Endothelial cell of umbilical vein (primary cell): ENCODE measurements around the gene ANKRD31.

ENCODE experiments used
- CTCF ChIP-seq, 2 donors: IDR thresholded peaks; 1 replicate in 1 of 2; 2 replicates in 1 of 2; pipeline ENCODE4 v1.5.1; 2011; ENCODE audit warnings: low read length in 2 of 2, mild to moderate bottlenecking in 2 of 2, moderate library complexity in 2 of 2, control low read depth in 1 of 2, inconsistent platforms in 1 of 2, low read depth in 1 of 2; ENCODE audit not compliant: insufficient read depth in 1 of 2; ENCODE audit errors: extremely low read depth in 1 of 2
- MYC ChIP-seq: IDR thresholded peaks from one replicate; pipeline ENCODE4 v1.6.1; 2011; ENCODE audit warnings: mild to moderate bottlenecking, low read depth, low read length

GRCh38 chr5:75282581-75282980 lies 45.9 kb upstream of the ANKRD31 start:
- TF ChIP-seq CTCF (IDR thresholded peaks at IDR 0.05; ENCODE audit: extremely low read depth in 1 of 2, insufficient read depth in 1 of 2, low read depth in 1 of 2, low read length in 2 of 2) (no peak), MYC (no peak)
